Measurements from ENCODE around the gene KY.
A peak's percentile ranks its signal among the peaks of the same experiment; 100 is the strongest.

Gene KY

DNA sequence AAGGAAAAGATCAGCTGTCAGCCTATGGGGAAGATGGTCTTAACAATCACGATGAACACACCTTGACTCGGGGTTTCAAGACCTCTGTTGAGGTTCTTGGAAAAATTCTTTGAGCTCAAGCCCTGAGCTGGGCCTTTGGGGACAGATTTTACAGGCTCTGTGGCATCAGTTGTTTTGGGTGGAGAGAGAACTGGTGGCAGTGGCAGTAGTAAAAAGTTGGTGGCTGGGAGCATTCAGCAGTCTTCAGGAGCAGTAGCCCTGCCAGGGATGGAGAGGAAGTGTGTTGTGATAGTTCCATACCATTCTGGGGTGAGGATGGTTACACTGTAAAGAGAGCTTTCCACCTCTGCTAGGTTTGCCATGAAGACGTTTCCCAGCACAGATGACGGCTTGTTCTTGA is 4.9 kb upstream of the KY start:
- TF ChIP-seq CTCF (IDR thresholded peaks at IDR 0.05; ENCODE audit: insufficient read depth, low read depth, low read length, missing control alignments): no peak
- no peak overlapping the region for H3K4me3 ChIP-seq (ENCODE audit: low read length)
- no peak for DNase-seq (ENCODE audit: low read depth)

- H3K4me3 ChIP-seq (ENCODE audit: low read length): no peak overlapping the region
- no peak for TF ChIP-seq CTCF (IDR thresholded peaks at IDR 0.05; ENCODE audit: insufficient read depth, low read depth, low read length, missing control alignments)
Observed at GRCh38 chr3:134654031-134654430, 3.2 kb upstream of the KY start.

DNA sequence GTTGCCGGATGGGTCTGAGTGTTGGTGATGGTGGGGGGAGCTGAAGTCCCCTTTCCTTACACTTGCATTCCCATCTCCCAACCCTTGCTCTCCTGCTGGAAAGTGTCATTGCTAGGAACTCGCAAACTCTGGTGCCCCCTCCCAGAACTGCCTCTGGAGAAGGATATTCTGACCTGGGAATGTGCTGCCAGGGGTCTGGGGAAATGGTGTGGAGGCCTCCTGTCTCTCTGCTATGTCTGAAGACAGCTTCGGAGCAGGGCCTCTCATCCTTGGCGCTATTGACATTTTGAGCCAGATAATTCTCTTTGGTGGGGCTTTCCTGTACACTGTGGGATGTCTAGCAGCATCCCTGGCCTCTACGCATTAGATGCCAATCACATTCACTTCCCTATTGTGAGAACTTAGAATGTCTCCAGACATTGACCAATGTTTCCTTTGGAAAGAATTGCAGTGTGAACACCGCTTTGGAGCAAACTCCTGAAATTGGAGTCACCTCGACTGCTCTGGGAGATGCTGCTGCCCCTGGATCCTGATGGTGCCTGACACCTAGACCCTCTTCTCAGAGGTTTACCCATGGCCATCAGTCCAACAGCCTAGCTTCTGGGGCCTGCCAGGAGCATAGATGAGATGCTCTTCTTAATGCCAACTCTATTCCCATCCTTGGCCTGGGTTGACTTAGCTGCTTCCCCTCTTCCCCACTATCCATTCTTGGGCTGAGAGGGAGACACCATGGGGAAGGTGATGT is 2.2 kb upstream of the KY start:
- TF ChIP-seq CTCF (IDR thresholded peaks at IDR 0.05; ENCODE audit: insufficient read depth, low read depth, low read length, missing control alignments): no peak
- DNase-seq (ENCODE audit: low read depth): no peak

More at GRCh38 chr3:134654031-134654430, 3.2 kb upstream of the KY start:
- DNase-seq (ENCODE audit: low read depth): no peak

GRCh38 chr3:134652409-134652831 is 1.6 kb upstream of the KY start:
- H3K4me3 ChIP-seq (ENCODE audit: low read length): no peak overlapping the region
- DNase-seq (ENCODE audit: low read depth): peak; percentile 44
- TF ChIP-seq CTCF (IDR thresholded peaks at IDR 0.05; ENCODE audit: insufficient read depth, low read depth, low read length, missing control alignments): no peak

More for the DNA sequence above, 2.2 kb upstream of the KY start:
- no peak overlapping the region for H3K4me3 ChIP-seq (ENCODE audit: low read length)

DNA sequence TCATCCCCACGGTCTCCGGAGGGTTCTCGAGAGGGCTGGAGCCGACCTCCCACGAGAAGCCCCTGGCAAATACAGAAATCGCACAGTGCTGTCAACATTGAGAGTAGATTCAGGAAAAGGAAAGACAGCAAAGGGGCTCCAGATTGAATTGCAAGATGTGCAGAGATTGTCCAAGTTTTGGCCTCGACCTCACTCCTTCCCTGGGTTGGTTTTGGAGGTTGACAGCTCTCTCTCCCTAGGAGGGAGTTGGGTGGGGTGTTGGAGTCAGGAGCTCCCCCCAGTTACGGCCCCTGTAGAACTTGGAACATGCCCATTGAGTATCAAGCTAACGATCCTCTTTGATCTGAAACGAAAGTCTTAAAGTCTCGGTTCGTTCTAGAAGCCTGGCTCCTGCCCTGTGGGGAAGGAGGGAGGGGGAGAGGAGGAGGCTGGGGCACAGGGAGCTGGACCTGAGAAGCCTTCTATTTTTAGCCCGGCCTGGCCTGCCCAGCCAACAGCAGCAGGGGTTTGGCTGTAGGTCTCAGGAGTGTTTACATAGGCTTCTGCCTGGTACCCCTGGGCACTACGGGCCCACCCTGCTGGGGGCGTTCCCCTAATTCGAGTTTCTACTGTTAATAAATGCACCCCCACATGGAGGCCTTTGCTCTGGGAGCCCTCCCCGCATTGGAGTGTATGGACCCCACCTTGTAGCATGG is 672 bp upstream of the KY start:
- peak overlapping the region; percentile 20 for H3K4me3 ChIP-seq (ENCODE audit: low read length)
- TF ChIP-seq CTCF (IDR thresholded peaks at IDR 0.05; ENCODE audit: insufficient read depth, low read depth, low read length, missing control alignments): no peak
- DNase-seq (ENCODE audit: low read depth): no peak

DNA sequence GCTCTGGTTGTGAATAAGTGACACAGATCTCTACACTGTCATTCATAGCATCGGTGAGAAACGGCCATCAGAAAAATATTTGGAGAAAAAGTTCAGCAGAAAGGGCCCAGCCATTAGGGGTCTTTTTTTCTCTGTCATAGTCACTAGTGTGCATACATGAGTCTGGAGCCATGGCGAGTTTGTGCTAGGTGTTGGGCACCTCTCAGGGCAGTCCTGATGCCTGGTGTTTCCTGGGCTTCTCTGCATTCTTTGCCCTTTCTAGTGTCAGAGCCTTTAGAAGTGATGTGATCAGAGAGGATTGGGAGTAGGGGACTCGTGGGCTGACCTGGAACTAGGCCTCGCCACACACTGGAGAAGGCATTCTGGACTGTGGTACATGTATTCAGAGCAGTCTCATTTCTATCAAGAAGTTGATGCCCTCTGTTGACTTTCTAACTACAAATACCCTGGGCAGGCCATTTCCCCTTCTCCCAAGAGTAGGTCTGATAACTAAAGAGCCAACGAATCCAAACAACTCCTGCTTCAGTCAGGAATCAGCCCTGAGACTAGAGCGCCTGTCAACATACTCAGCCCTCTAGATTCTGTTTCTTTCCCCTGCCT is 1.6 kb downstream of the KY start:
- TF ChIP-seq CTCF (IDR thresholded peaks at IDR 0.05; ENCODE audit: insufficient read depth, low read depth, low read length, missing control alignments): no peak
- no peak overlapping the region for H3K4me3 ChIP-seq (ENCODE audit: low read length)
- DNase-seq (ENCODE audit: low read depth): no peak
